ENCODE results near the gene GPR137B. TPM values are rescaled to one million over a fixed set of nuclear protein-coding genes. Genes with fewer than 3 reads are reported as not detected.

GPR137B gene
- total RNA-seq, 1 donor from 2014 or later, result 24.1 TPM

GRCh38 chr1:236253918-236254637 lies 111.7 kb downstream of the GPR137B start:
- no peak for DNase-seq (ENCODE audit: low spot score)

- no peak for DNase-seq (ENCODE audit: low spot score)
These were observed 114.9 kb downstream of the GPR137B start for GRCh38 chr1:236257216-236257615.

GRCh38 chr1:236258114-236258622 lies 115.8 kb downstream of the GPR137B start:
- DNase-seq (ENCODE audit: low spot score), result no peak

Other genes starting within 250 kb of the GPR137B start
- 173 TPM for gene NID1, start 77.4 kb upstream of the GPR137B start, total RNA-seq (ENCODE audit: insufficient read depth, low replicate concordance)
- gene ERO1B, start 139.4 kb downstream of the GPR137B start, total RNA-seq (ENCODE audit: insufficient read depth, low replicate concordance), result 7.0 TPM

Measured in umbilical cord (tissue), 2 donors.